DND-41 (cell line): Measurements from ENCODE around the gene BAX.

ENCODE experiments used
- ATAC-seq: fragments of 200-7000 bp; cut with Tn5 transposase; 3 replicates; pipeline ENCODE4 v1.9.1; 2021; ENCODE audit warnings: low read depth; ENCODE audit not compliant: insufficient read depth
- DNase-seq: peaks from one replicate; pipeline ENCODE4 v3.0.0-alpha.2; 2020
- H2AFZ ChIP-seq: 2 replicates; pipeline ENCODE4 v1.6.0; 2012; ENCODE audit warnings: low read depth, low read length
- H3K27ac ChIP-seq: 2 replicates; pipeline ENCODE4 v1.5.1; 2012; ENCODE audit warnings: low read length, inconsistent platforms
- H3K27me3 ChIP-seq: fragments of 200-600 bp; sonication (generic); 2 replicates; pipeline ENCODE4 v1.6.0; 2012; ENCODE audit warnings: low read length, mild to moderate bottlenecking, inconsistent platforms; ENCODE audit not compliant: insufficient read depth, poor library complexity
- H3K36me3 ChIP-seq: 2 replicates; pipeline ENCODE4 v1.5.1; 2012; ENCODE audit warnings: low read length, inconsistent platforms; ENCODE audit not compliant: insufficient read depth
- H3K4me1 ChIP-seq: 2 replicates; pipeline ENCODE4 v1.5.1; 2012; ENCODE audit warnings: mild to moderate bottlenecking, low read length; ENCODE audit not compliant: insufficient read depth
- H3K4me2 ChIP-seq: 2 replicates; pipeline ENCODE4 v1.6.0; 2012; ENCODE audit warnings: mild to moderate bottlenecking, moderate library complexity, low read length, inconsistent platforms; ENCODE audit not compliant: insufficient read depth
- H3K4me3 ChIP-seq, 2 experiments: fragments of 200-600 bp in 1 of 2; shearing (Covaris generic) in 1 of 2; 2 replicates each; pipeline ENCODE4 v1.5.1; 2012 to 2016; ENCODE audit warnings: inconsistent platforms in 2 of 2, low read length in 2 of 2, mild to moderate bottlenecking in 2 of 2, low read depth in 1 of 2, moderate library complexity in 1 of 2
- H3K79me2 ChIP-seq: 2 replicates; pipeline ENCODE4 v1.6.0; 2012; ENCODE audit warnings: low read length, inconsistent platforms; ENCODE audit not compliant: insufficient read depth
- H3K9ac ChIP-seq: 2 replicates; pipeline ENCODE4 v1.6.0; 2012; ENCODE audit warnings: low read depth, mild to moderate bottlenecking, inconsistent platforms, low read length, moderate library complexity
- H3K9me3 ChIP-seq: 2 replicates; pipeline ENCODE4 v1.5.1; 2012; ENCODE audit warnings: low read length, moderate library complexity, mild to moderate bottlenecking, inconsistent platforms; ENCODE audit not compliant: insufficient read depth, severe bottlenecking
- H4K20me1 ChIP-seq: 2 replicates; pipeline ENCODE4 v1.6.0; 2012; ENCODE audit warnings: low read length; ENCODE audit not compliant: insufficient read depth
- EZH2 ChIP-seq: IDR thresholded peaks from 3 replicates; pipeline ENCODE4 v1.6.1; 2012; ENCODE audit warnings: borderline replicate concordance, low read depth, mild to moderate bottlenecking, moderate library complexity, low read length, inconsistent platforms; ENCODE audit not compliant: severe bottlenecking
- TF ChIP-seq, protein P1 (sequence below): IDR thresholded peaks from 2 replicates; pipeline ENCODE4 v1.5.1; 2012; ENCODE audit warnings: borderline replicate concordance, low read length, moderate library complexity, mild to moderate bottlenecking; ENCODE audit not compliant: poor library complexity, severe bottlenecking; ENCODE audit errors: extremely low read depth

Gene BAX

DNA sequence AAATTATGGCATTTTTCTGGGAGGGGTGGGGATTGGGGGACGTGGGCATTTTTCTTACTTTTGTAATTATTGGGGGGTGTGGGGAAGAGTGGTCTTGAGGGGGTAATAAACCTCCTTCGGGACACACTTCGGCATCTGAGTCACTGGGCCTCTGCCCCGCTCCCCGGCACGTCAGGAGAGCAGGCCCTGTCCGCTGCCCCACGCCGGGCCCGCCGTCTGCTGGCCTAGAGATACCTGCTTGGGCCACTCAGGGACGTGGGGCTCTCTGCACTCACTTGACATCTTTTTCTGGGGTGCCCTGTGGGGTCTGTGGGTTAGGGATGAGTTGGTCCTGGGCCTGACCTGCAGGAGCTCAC lies 7.0 kb downstream of the BAX start:
- DNase-seq (no peak), ATAC-seq (no peak)
- no peak overlapping the region for H3K27ac ChIP-seq
- peaks cover 35% of the 10 kb centered on the region for H3K4me1 ChIP-seq
- H3K4me2 ChIP-seq = no peak overlapping the region
- peaks cover 8% of the 10 kb centered on the region for H4K20me1 ChIP-seq
- no peaks in the 10 kb centered on the region for H3K9me3 ChIP-seq
- H3K36me3 ChIP-seq = peaks cover 17% of the 10 kb centered on the region
- no peaks in the 10 kb centered on the region for H3K27me3 ChIP-seq
- no peak for TF ChIP-seq EZH2
- TF ChIP-seq, protein P1, sequence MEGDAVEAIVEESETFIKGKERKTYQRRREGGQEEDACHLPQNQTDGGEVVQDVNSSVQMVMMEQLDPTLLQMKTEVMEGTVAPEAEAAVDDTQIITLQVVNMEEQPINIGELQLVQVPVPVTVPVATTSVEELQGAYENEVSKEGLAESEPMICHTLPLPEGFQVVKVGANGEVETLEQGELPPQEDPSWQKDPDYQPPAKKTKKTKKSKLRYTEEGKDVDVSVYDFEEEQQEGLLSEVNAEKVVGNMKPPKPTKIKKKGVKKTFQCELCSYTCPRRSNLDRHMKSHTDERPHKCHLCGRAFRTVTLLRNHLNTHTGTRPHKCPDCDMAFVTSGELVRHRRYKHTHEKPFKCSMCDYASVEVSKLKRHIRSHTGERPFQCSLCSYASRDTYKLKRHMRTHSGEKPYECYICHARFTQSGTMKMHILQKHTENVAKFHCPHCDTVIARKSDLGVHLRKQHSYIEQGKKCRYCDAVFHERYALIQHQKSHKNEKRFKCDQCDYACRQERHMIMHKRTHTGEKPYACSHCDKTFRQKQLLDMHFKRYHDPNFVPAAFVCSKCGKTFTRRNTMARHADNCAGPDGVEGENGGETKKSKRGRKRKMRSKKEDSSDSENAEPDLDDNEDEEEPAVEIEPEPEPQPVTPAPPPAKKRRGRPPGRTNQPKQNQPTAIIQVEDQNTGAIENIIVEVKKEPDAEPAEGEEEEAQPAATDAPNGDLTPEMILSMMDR = no peak
- no peak overlapping the region for H2AFZ ChIP-seq
- no peak overlapping the region for H3K4me3 ChIP-seq
- H3K9ac ChIP-seq = no peak overlapping the region
- peaks cover 28% of the 10 kb centered on the region for H3K79me2 ChIP-seq

DNA sequence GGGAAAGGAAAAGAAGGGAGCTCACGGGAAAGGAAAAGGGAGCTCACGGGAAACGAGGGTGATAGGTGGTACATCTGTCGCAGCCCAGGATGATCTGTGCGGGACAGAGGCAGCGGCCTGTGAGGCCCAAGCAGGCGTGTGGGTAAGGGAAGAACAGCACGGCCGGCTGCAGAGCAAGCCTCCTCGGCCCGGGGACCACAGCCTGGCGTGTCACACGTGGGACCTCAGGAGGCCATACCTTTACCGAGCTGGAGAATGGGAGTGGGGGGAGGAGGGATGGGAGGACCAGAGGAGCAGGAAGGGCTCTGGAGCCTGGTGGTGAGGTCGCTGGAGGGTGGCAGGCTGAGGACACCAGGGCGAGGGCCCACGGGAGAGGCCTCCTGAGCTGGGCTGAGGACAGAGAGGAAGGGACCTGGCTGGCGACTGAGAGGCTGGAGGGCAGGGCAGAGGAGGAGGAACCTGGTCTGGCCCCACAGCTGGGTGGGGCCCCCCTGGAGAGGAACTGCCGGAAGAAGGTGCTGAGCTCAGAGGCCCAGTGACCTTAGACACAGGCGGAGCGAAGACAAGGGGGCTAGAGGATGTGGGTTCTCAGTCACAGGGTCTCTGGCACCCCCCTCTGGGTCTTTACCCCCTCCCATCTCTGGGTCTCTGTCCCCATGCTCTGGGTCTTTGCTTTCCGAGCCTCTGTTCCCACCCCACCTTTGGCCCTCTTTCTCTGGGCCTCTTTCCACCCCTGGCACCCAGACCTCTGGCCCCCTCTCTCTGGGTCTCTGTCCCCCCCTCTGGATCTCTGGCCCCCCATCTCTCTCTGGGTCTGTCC lies 7.6 kb downstream of the BAX start:
- Histone ChIP-seq H4K20me1 (peaks cover 11% of the 10 kb centered on the region), H3K79me2 (peaks cover 28% of the 10 kb centered on the region), H3K27me3 (no peaks in the 10 kb centered on the region), H3K4me2 (no peak overlapping the region), H3K4me3 (no peak overlapping the region), H3K9me3 (no peaks in the 10 kb centered on the region), H3K9ac (no peak overlapping the region), H3K4me1 (peaks cover 37% of the 10 kb centered on the region), H2AFZ (no peak overlapping the region), H3K27ac (no peak overlapping the region), H3K36me3 (peaks cover 19% of the 10 kb centered on the region)
- TF ChIP-seq EZH2 = no peak
- TF ChIP-seq, protein P1 = no peak
- DNase-seq = no peak
- ATAC-seq = no peak

DNA sequence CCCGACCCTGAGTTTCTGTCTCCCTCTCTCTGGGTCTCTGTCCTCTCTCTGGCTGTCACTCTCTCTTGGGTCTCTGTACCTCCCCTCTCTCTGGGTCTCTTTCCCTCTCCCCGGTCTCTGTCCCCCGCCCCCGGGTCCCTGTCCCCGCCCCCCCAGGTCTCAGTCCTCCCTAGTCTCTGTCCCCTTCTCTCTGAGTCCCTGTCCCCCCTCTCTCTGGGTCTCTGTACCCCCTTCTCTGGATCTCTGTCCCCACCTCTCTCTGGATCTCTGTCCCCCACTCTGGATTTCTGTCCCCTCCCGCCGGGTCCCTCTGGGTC lies 8.1 kb downstream of the BAX start:
- H3K4me1 ChIP-seq = peaks cover 37% of the 10 kb centered on the region

More for the DNA sequence above, 8.1 kb downstream of the BAX start:
- Histone ChIP-seq H3K79me2 (peaks cover 27% of the 10 kb centered on the region), H2AFZ (no peak overlapping the region), H3K27me3 (no peaks in the 10 kb centered on the region), H3K4me2 (no peak overlapping the region), H3K4me3 (no peak overlapping the region), H3K36me3 (peaks cover 24% of the 10 kb centered on the region), H3K9me3 (no peaks in the 10 kb centered on the region), H3K27ac (no peak overlapping the region), H4K20me1 (peaks cover 11% of the 10 kb centered on the region), H3K9ac (no peak overlapping the region)
- ATAC-seq = no peak
- TF ChIP-seq EZH2 = no peak
- TF ChIP-seq, protein P1 = no peak
- DNase-seq = no peak
